ENCODE data around the gene KIF25.

KIF25 gene

GRCh38 chr6:168091381-168092264 lies 94.2 kb downstream of the KIF25 start:
- no peak for DNase-seq

- no peak for DNase-seq
These were observed 95.1 kb downstream of the KIF25 start for GRCh38 chr6:168092541-168092940.

- no peak for DNase-seq
These were observed 95.6 kb downstream of the KIF25 start for GRCh38 chr6:168093071-168093505.

GRCh38 chr6:168093634-168094033 lies 96.2 kb downstream of the KIF25 start:
- DNase-seq = no peak
